NCI-H2081 (cell line): Measurements from ENCODE around the gene SCNN1A.
"Not testable (repeated sequence)": the region's sequence is repeated elsewhere in the genome, so short reads cannot be mapped to it uniquely, and the experiment has no call there.

ENCODE experiments used
- DNase-seq, 2 experiments: peaks; one replicate each; lab custom pipeline; 2025; lab: John Stamatoyannopoulos, UW

SCNN1A gene

GRCh38 chr12:6347367-6348338 is 27.7 kb downstream of the SCNN1A start:
- no peak for DNase-seq

GRCh38 chr12:6346942-6347341 is 28.4 kb downstream of the SCNN1A start:
- DNase-seq, result no peak

- DNase-seq, result no peak
Observed at GRCh38 chr12:6346235-6346832, 29.0 kb downstream of the SCNN1A start.

GRCh38 chr12:6345319-6346091 is 29.9 kb downstream of the SCNN1A start:
- DNase-seq, result no peak

- not testable (repeated sequence) for DNase-seq
Observed at GRCh38 chr12:6344101-6344660, 31.2 kb downstream of the SCNN1A start.

- DNase-seq, result no peak
Observed at GRCh38 chr12:6343518-6343917, 31.8 kb downstream of the SCNN1A start.

GRCh38 chr12:6342140-6342889 is 33.0 kb downstream of the SCNN1A start:
- DNase-seq, result no peak

- no peak for DNase-seq
Observed at GRCh38 chr12:6341417-6342139, 33.8 kb downstream of the SCNN1A start, which contains the start of gene TNFRSF1A. Gene TNFRSF1A, minus strand, starts transcription at chr12:6342076. Its CDS starts 262 bp downstream, at chr12:6341814.

- DNase-seq, result no peak
Observed at GRCh38 chr12:6340745-6341416, 34.5 kb downstream of the SCNN1A start.

- no peak for DNase-seq
Observed at GRCh38 chr12:6340032-6340638, 35.2 kb downstream of the SCNN1A start.

- DNase-seq, result no peak
Observed at GRCh38 chr12:6338955-6339354, 36.4 kb downstream of the SCNN1A start.

GRCh38 chr12:6338536-6338935 is 36.8 kb downstream of the SCNN1A start:
- DNase-seq, result not testable (repeated sequence)

GRCh38 chr12:6337958-6338433 is 37.4 kb downstream of the SCNN1A start:
- no peak for DNase-seq

GRCh38 chr12:6336889-6337853 is 38.2 kb downstream of the SCNN1A start:
- no peak for DNase-seq

- no peak for DNase-seq
Observed at GRCh38 chr12:6336079-6336888, 39.1 kb downstream of the SCNN1A start.

GRCh38 chr12:6335451-6336078 is 39.8 kb downstream of the SCNN1A start:
- DNase-seq, result no peak

- no peak for DNase-seq
Observed at GRCh38 chr12:6334940-6335450, 40.4 kb downstream of the SCNN1A start.
